Measurements from ENCODE around the gene CLEC5A.

- TF ChIP-seq, protein P1, sequence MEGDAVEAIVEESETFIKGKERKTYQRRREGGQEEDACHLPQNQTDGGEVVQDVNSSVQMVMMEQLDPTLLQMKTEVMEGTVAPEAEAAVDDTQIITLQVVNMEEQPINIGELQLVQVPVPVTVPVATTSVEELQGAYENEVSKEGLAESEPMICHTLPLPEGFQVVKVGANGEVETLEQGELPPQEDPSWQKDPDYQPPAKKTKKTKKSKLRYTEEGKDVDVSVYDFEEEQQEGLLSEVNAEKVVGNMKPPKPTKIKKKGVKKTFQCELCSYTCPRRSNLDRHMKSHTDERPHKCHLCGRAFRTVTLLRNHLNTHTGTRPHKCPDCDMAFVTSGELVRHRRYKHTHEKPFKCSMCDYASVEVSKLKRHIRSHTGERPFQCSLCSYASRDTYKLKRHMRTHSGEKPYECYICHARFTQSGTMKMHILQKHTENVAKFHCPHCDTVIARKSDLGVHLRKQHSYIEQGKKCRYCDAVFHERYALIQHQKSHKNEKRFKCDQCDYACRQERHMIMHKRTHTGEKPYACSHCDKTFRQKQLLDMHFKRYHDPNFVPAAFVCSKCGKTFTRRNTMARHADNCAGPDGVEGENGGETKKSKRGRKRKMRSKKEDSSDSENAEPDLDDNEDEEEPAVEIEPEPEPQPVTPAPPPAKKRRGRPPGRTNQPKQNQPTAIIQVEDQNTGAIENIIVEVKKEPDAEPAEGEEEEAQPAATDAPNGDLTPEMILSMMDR (IDR thresholded peaks at IDR 0.05): no peak
- TF ChIP-seq POLR2A (IDR thresholded peaks at IDR 0.05): no peak
These were observed 43.4 kb upstream of the CLEC5A start for GRCh38 chr7:141990011-141990725.

All from lower leg skin (tissue), 3 donors.